ENCODE data around the gene APC2. TPM values are rescaled to one million over a fixed set of nuclear protein-coding genes. Genes with fewer than 3 reads are reported as not detected.
"Not testable (repeated sequence)": the region's sequence is repeated elsewhere in the genome, so short reads cannot be mapped to it uniquely, and the experiment has no call there.

The APC2 gene
- total RNA-seq, 4 donors from 2014 or later = under 0.01 TPM; not detected in 3

DNA sequence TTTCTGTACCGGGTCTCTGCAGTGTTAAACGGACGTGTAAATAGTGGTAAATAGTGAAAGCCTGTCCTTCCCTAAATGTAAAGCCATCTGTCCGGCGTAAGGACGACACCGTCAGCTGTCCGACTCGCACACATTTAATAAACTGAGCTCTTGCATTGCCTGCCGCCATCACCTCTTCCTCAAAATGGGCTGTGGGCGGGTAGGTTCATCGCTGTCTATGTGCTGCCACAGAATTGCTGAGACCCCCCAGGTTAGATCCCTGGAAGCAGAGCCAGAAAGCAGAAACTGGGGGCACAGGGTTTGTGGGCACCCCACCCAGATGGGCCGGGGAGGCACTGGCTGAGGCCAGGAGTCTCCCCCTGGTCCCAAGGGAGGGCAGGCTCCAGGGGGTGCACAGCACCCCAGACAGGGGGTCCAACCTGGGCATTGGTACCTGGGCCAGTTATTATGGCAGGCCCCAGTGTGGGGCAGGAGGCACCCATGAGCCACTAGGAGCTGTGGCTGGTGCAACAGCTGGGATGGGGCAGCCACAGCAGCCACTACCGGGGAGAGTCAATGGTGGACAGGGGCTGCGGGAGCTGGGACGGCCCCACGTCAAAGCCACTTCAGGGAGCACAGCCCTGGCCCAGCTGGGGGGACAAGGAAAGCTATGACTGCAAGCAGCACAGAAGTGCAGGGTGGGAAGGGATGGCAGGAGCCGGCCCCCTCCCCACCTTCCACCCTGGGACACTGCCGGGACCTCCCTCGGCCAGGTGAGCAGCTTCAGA is 23.3 kb downstream of the APC2 start:
- Histone ChIP-seq H3K27me3 (peaks cover 9 to 68% (median 32%) of the 10 kb centered on the region in 4 donors), H3K27ac (no peak overlapping the region)
- WGBS, 2 donors = 57 to 80% methylated on average over 7 to 9 of the region's 20 CpGs

DNA sequence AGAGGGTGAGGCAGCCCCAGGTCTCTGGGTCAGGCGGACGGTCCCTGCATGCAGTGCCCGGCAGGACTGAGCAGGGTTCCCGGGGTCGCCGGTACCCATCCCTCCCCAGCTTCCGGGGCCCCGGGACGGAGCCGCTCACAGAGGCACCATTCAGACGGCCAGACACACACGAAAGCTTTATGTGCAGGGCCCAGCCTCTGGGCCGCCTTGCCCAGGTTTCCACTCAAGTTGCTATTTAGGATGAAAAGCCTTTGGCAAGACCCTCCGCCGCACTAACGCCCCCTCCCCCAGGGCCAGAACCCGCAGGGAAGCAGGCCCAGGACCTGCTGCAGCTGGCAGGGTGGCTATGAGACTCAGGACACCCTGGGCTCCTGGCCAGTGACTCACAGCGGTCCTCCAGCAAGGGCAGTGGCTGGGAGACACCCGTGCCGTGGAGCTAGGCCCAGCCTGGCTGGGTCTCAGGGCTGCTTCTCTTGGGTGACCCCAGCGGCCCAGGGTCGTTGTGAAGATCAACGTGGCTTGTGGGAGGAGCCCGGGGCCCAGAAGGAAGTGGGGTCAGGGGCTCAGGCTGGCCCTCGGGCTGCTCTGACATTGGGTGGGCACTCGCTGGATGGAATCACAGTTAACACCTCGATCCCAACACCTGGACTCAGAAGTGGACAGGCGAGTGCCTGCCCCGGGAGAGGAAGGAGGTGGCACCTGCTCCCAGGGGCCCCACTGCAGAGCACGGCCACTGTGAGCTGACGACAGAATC is 24.3 kb downstream of the APC2 start:
- H3K27me3 ChIP-seq = peaks cover 8 to 59% (median 26%) of the 10 kb centered on the region in 4 donors
- H3K4me1 ChIP-seq = peaks cover 37 to 68% (median 38%) of the 10 kb centered on the region in 3 donors
- intact Hi-C loops (cut with DNase I) = no loop called here
- peaks cover 0 to 31% (median 0%) of the 10 kb centered on the region in 3 donors for H3K36me3 ChIP-seq
- TF ChIP-seq, protein P1, sequence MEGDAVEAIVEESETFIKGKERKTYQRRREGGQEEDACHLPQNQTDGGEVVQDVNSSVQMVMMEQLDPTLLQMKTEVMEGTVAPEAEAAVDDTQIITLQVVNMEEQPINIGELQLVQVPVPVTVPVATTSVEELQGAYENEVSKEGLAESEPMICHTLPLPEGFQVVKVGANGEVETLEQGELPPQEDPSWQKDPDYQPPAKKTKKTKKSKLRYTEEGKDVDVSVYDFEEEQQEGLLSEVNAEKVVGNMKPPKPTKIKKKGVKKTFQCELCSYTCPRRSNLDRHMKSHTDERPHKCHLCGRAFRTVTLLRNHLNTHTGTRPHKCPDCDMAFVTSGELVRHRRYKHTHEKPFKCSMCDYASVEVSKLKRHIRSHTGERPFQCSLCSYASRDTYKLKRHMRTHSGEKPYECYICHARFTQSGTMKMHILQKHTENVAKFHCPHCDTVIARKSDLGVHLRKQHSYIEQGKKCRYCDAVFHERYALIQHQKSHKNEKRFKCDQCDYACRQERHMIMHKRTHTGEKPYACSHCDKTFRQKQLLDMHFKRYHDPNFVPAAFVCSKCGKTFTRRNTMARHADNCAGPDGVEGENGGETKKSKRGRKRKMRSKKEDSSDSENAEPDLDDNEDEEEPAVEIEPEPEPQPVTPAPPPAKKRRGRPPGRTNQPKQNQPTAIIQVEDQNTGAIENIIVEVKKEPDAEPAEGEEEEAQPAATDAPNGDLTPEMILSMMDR (IDR thresholded peaks at IDR 0.05) = no peak
- no peak for TF ChIP-seq POLR2A (IDR thresholded peaks at IDR 0.05)
- H3K27ac ChIP-seq = no peak overlapping the region
- H3K4me3 ChIP-seq = no peak overlapping the region
- H3K9me3 ChIP-seq = no peaks in the 10 kb centered on the region
- no peak for DNase-seq
- 67 to 76% methylated on average over 4 to 18 of the region's 31 CpGs for WGBS, 2 donors

More for the DNA sequence above, 23.3 kb downstream of the APC2 start:
- H3K36me3 ChIP-seq = peaks cover 0 to 31% (median 0%) of the 10 kb centered on the region in 3 donors
- H3K9me3 ChIP-seq = no peaks in the 10 kb centered on the region
- TF ChIP-seq POLR2A (IDR thresholded peaks at IDR 0.05) = no peak
- TF ChIP-seq, protein P1 (IDR thresholded peaks at IDR 0.05) = no peak
- H3K4me3 ChIP-seq = no peak overlapping the region
- peaks cover 41 to 70% (median 44%) of the 10 kb centered on the region in 3 donors for H3K4me1 ChIP-seq
- no peak for DNase-seq
- intact Hi-C loops (cut with DNase I) = no loop called here

DNA sequence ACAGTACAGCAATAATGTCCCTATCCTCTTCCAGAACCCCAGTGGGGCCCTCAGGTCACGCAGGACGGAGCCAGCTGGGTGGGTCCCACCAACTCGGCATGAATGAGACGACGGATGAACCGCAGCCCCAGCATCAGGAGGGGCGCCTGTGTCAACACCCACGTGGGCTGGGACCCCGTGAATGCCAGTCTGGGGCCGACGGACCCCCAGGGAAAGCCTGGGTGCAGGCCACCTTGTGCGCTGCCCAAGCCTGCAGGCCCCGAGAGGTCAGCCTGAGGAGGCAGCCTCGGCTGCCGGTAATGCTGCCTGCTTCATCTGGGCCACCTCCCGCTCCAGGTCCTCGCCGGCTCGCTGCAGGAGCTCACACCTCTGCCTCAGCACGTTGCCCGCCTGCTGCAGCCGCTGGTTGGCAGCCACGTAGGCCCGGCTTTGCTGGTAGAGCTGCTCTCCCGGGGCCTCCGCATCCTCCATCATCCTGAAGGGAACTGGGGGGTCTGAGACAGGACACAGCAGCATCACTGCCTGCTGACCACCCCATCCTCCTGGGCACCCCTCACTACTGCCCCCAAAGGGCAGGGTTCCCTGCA is 24.9 kb downstream of the APC2 start:
- DNase-seq = no peak
- Histone ChIP-seq H3K27ac (no peak overlapping the region), H3K36me3 (peaks cover 0 to 31% (median 0%) of the 10 kb centered on the region in 3 donors), H3K9me3 (no peaks in the 10 kb centered on the region), H3K4me1 (peaks cover 31 to 68% (median 34%) of the 10 kb centered on the region in 3 donors), H3K27me3 (peaks cover 5 to 52% (median 25%) of the 10 kb centered on the region in 4 donors), H3K4me3 (no peak overlapping the region)
- intact Hi-C loops (cut with DNase I) = no loop called here
- 81% methylated on average over 7 of the region's 26 CpGs; no CpG with 5 or more reads in 1 of the 2 donors for whole genome bisulfite sequencing, 2 donors
- TF ChIP-seq POLR2A (IDR thresholded peaks at IDR 0.05) = no peak
- TF ChIP-seq, protein P1 (IDR thresholded peaks at IDR 0.05) = no peak

DNA sequence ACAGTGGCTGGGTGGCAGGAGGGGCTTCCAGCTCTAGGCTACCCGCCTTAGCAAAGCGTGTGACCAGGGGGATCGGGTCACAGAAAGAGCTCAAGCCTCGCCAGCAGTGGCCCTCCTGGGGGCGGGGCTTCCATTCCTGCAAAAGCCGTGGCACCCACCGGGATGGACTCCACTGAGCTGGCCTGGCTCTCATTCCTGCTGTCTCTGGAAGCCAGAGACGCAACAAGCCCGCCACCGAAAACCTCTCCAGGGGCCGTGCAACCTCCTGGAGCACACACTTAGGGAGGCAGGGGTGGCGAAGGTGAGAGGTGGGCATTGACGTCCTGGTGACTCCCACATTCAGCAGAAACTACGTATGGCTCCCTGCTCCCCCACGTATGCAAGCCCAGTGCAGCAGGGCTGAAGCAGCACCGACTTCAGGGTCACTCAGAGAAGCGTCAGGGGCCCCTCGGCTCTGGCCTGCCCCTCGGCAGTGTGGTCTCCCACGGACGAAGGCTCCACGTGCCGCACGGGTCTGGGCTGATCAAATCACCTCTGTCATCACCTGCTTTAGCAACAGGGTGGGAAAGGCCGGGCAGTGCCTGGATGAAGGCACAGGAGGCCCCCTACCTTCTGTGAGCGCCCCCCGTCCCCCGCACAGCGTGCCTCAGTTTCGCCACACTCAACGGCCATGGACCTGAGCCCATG is 26.0 kb downstream of the APC2 start:
- H3K27me3 ChIP-seq = peaks cover 0 to 42% (median 19%) of the 10 kb centered on the region in 4 donors
- no peak overlapping the region for H3K4me3 ChIP-seq
- intact Hi-C loops (cut with DNase I) = no loop called here
- peaks cover 21 to 60% (median 23%) of the 10 kb centered on the region in 3 donors for H3K4me1 ChIP-seq
- WGBS, 2 donors = 91% methylated on average over 11 of the region's 31 CpGs; no CpG with 5 or more reads in 1 of the 2 donors
- no peaks in the 10 kb centered on the region for H3K9me3 ChIP-seq
- no peak overlapping the region for H3K27ac ChIP-seq
- peaks cover 0 to 31% (median 0%) of the 10 kb centered on the region in 3 donors for H3K36me3 ChIP-seq
- TF ChIP-seq, protein P1 (IDR thresholded peaks at IDR 0.05) = no peak
- TF ChIP-seq POLR2A (IDR thresholded peaks at IDR 0.05) = no peak
- no peak for DNase-seq

DNA sequence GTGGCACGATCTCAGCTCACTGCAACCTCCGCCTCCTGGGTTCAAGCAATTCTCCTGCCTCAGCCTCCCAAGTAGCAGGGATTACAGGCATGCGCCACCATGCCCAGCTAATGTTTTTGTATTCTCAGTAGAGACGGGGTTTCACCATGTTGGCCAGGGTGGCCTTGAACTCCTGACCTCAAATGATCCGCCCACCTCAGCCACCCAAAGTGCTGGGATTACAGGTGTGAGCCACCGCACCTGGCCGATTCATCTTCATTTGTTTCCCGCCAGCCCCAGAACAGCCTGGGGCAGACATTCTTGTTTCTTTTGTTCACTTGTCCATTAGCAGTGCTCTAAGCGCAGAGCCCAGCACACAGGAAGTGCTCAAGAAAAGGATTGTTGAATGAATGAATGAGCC is 27.1 kb downstream of the APC2 start:
- H3K27me3 ChIP-seq = peaks cover 0 to 30% (median 9%) of the 10 kb centered on the region in 4 donors
- WGBS, 2 donors = 61 to 88% methylated on average over 8 to 9 of the region's 9 CpGs
- peaks cover 0 to 31% (median 0%) of the 10 kb centered on the region in 3 donors for H3K36me3 ChIP-seq
- H3K4me3 ChIP-seq; H3K9me3 ChIP-seq; intact Hi-C loops (cut with DNase I); DNase-seq: not testable (repeated sequence)
- H3K27ac ChIP-seq = peak overlapping the region in 1 of 4 donors; percentile 4
- peaks cover 10 to 48% (median 15%) of the 10 kb centered on the region in 3 donors for H3K4me1 ChIP-seq
